K562 (cell line): ENCODE data around the gene AFG1L. TPM values are rescaled to one million over a fixed set of nuclear protein-coding genes. Genes with fewer than 3 reads are reported as not detected.
A peak's percentile ranks its signal among the peaks of the same experiment; 100 is the strongest.

ENCODE experiments used
- ADNP ChIP-seq: fragments of 200-800 bp; sonication (Bioruptor generic); IDR thresholded peaks from 2 replicates; pipeline ENCODE4 v1.6.1; 2016; ENCODE audit warnings: missing genetic modification characterization, missing compliant biosample characterization
- HDGF ChIP-seq: fragments of 450-650 bp; IDR thresholded peaks from 2 replicates; pipeline ENCODE4 v1.6.1; 2016
- NRF1 ChIP-seq, 2 experiments: fragments of 450-650 bp; IDR thresholded peaks in 1 of 2; conservative IDR thresholded peaks in 1 of 2; 2 replicates each; pipeline ENCODE4 v1.6.1; 2014; ENCODE audit warnings: mild to moderate bottlenecking in 2 of 2
- RAD21 ChIP-seq, 2 experiments: fragments of 250-450 bp in 1 of 2; fragments of 450-650 bp in 1 of 2; sonication (Bioruptor Pico) in 1 of 2; formaldehyde crosslinking in 1 of 2; IDR thresholded peaks in 1 of 2; conservative IDR thresholded peaks in 1 of 2; 2 replicates each; pipeline versions ENCODE4 v1.4.0 to v1.8.0; 2020 to 2022; ENCODE audit warnings: mild to moderate bottlenecking in 2 of 2, moderate library complexity in 1 of 2
- TCF3 ChIP-seq: sonication (generic); formaldehyde crosslinking; IDR thresholded peaks from 2 replicates; pipeline ENCODE4 v1.4.0; 2020; ENCODE audit warnings: mild to moderate bottlenecking, missing genetic modification reagents
- TRIM24 ChIP-seq, 2 experiments: fragments of 450-650 bp; IDR thresholded peaks; 2 replicates each; pipeline ENCODE4 v1.6.1; 2016
- ZFPM2 ChIP-seq: fragments of 250-450 bp; sonication (Bioruptor Pico); IDR thresholded peaks from 2 replicates; pipeline ENCODE4 v1.5.1; 2022; ENCODE audit warnings: mild to moderate bottlenecking
- ZNF384 ChIP-seq: IDR thresholded peaks from 2 replicates; pipeline ENCODE4 v1.6.1; 2012; ENCODE audit warnings: low read depth, low read length, improper control_type of control experiment
- ZNF444 ChIP-seq: fragments of 250-450 bp; sonication (Bioruptor Pico); IDR thresholded peaks from 2 replicates; pipeline ENCODE4 v1.4.0; 2020; ENCODE audit warnings: mild to moderate bottlenecking, moderate library complexity
- polyA plus RNA-seq, 8 experiments: library from polyadenylated mRNA; depleted of rRNA in 4 of 8; stranded (reverse) in 5 of 8; unstranded in 3 of 8; fragments of >200 nt; fragmentation: Nextera tagmentation in 2 of 8; fragmentation: Illumina TruSeq in 1 of 8; extraction: Ambion mirVana in 2 of 8; extraction: Trizol in 1 of 8; gene quantifications; 2 replicates each; pipeline versions ENCODE4 v1.2.1 to v1.2.3, GENCODE V29; 2011 to 2014; ENCODE audit warnings: inconsistent platforms in 1 of 8, missing spikeins in 1 of 8
- total RNA-seq, 7 experiments: library from RNA; depleted of rRNA in 6 of 7; stranded (reverse); fragments of >200 nt in 6 of 7; fragmentation: Illumina TruSeq in 2 of 7; extraction: Trizol in 2 of 7; gene quantifications; 2 replicates each; pipeline versions ENCODE4 v1.2.1 to v1.2.3, GENCODE V29; 2011 to 2021; ENCODE audit warnings: low replicate concordance in 1 of 7
- TF ChIP-seq, protein P1 (sequence below), 2 experiments: IDR thresholded peaks in 1 of 2; conservative IDR thresholded peaks in 1 of 2; 2 replicates each; pipeline ENCODE4 v1.6.1; 2016; ENCODE audit warnings: low read depth in 2 of 2, mild to moderate bottlenecking in 1 of 2, missing compliant biosample characterization in 1 of 2, missing genetic modification characterization in 1 of 2, moderate library complexity in 1 of 2
- TF ChIP-seq, protein P2 (sequence below): fragments of 450-650 bp; IDR thresholded peaks from 2 replicates; pipeline ENCODE4 v1.6.1; 2016; ENCODE audit warnings: antibody characterized with exemption
- TF ChIP-seq, protein P3 (sequence below): sonication (generic); formaldehyde crosslinking; IDR thresholded peaks from 2 replicates; pipeline ENCODE4 v1.8.1; 2023; ENCODE audit warnings: mild to moderate bottlenecking, missing genetic modification reagents
- TF ChIP-seq, protein P4 (sequence below): fragments of 450-650 bp; formaldehyde crosslinking; IDR thresholded peaks from 2 replicates; pipeline ENCODE4 v1.4.0; 2020; ENCODE audit warnings: mild to moderate bottlenecking
- TF ChIP-seq, protein P5 (sequence below): IDR thresholded peaks from 2 replicates; pipeline ENCODE4 v1.6.1; 2014; ENCODE audit warnings: antibody characterized with exemption
- TF ChIP-seq, protein P6 (sequence below): sonication (generic); formaldehyde crosslinking; IDR thresholded peaks from 2 replicates; pipeline ENCODE4 v1.8.0; 2022; ENCODE audit warnings: mild to moderate bottlenecking, missing genetic modification reagents

The AFG1L gene
- total and polyA plus RNA-seq, 9 of the 15 experiments (the other 6 are each of a cell fraction or from before 2014, with no cell fraction given) = 2.2 to 15.5 (median 5.8) TPM

DNA sequence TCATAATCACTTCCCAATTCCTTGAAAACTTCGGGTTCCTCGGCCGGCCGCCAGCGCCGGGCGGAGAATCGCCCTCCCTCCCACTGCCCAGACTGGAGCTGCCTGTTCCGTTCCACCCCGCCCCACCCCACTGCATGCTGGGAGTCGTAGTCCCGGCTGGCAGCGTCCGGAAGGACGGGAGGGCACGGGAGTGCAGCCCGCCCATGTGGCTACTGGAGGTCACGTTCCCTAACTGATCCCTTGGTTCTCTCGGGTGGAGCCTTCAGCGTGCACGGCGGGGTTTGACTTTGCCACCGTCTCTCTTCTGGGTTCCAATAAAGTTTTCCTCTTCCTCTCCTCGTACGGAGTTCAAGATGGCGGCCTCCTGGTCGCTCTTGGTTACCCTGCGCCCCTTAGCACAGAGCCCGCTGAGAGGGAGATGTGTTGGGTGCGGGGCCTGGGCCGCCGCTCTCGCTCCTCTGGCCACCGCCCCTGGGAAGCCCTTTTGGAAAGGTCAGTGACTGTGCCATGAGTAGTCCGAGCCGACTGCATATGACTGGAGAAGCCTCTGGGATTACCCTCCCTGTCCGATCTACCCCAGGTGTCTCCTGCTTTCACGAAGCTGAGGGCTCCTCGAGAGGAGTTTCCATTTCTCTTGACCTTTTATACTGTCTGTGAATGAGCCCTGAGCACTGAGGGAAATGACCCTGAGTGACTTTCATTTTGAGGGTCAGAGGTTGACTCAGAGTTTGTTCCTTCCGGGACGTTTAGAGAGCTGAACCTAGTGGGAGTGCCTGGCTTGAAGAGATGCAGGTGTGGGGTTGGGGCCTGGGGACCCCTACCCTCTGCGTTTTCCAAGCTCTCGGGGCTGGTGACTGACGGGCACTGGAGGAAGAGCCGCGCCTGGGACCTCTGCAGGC lies at the start of gene AFG1L (continued):
- TF ChIP-seq, protein P1, sequence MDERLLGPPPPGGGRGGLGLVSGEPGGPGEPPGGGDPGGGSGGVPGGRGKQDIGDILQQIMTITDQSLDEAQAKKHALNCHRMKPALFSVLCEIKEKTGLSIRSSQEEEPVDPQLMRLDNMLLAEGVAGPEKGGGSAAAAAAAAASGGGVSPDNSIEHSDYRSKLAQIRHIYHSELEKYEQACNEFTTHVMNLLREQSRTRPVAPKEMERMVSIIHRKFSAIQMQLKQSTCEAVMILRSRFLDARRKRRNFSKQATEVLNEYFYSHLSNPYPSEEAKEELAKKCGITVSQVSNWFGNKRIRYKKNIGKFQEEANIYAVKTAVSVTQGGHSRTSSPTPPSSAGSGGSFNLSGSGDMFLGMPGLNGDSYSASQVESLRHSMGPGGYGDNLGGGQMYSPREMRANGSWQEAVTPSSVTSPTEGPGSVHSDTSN (CRISPR knock-in tag; IDR thresholded peaks at IDR 0.05; ENCODE audit: low read depth) = no peak
- TF ChIP-seq, protein P1 (tag; conservative IDR thresholded peaks at IDR 0.05; ENCODE audit: low read depth) = no peak
- TF ChIP-seq NRF1 (conservative IDR thresholded peaks at IDR 0.05 in 1 of 2, IDR thresholded peaks at IDR 0.05 in 1 of 2) (peak; percentile 52 to 63), RAD21 (CRISPR knock-in tag; conservative IDR thresholded peaks at IDR 0.05 in 1 of 2, IDR thresholded peaks at IDR 0.05 in 1 of 2) (no peak), HDGF (no peak), TCF3 (CRISPR knock-in tag) (no peak; the same call in 1 of the 2 replicates), ADNP (no peak), ZNF444 (CRISPR knock-in tag) (no peak), ZFPM2 (CRISPR knock-in tag) (no peak), ZNF384 (no peak), TRIM24 (IDR thresholded peaks at IDR 0.05) (no peak)
- TF ChIP-seq, protein P2, sequence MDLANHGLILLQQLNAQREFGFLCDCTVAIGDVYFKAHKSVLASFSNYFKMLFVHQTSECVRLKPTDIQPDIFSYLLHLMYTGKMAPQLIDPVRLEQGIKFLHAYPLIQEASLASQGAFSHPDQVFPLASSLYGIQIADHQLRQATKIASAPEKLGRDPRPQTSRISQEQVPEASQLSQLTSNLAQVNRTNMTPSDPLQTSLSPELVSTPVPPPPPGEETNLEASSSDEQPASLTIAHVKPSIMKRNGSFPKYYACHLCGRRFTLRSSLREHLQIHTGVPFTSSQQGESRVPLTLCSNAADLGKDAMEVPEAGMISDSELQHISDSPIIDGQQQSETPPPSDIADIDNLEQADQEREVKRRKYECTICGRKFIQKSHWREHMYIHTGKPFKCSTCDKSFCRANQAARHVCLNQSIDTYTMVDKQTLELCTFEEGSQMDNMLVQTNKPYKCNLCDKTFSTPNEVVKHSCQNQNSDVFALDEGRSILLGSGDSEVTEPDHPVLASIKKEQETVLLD = no peak
- TF ChIP-seq, protein P3, sequence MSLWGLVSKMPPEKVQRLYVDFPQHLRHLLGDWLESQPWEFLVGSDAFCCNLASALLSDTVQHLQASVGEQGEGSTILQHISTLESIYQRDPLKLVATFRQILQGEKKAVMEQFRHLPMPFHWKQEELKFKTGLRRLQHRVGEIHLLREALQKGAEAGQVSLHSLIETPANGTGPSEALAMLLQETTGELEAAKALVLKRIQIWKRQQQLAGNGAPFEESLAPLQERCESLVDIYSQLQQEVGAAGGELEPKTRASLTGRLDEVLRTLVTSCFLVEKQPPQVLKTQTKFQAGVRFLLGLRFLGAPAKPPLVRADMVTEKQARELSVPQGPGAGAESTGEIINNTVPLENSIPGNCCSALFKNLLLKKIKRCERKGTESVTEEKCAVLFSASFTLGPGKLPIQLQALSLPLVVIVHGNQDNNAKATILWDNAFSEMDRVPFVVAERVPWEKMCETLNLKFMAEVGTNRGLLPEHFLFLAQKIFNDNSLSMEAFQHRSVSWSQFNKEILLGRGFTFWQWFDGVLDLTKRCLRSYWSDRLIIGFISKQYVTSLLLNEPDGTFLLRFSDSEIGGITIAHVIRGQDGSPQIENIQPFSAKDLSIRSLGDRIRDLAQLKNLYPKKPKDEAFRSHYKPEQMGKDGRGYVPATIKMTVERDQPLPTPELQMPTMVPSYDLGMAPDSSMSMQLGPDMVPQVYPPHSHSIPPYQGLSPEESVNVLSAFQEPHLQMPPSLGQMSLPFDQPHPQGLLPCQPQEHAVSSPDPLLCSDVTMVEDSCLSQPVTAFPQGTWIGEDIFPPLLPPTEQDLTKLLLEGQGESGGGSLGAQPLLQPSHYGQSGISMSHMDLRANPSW (CRISPR knock-in tag) = no peak; the same call in 1 of the 2 replicates
- TF ChIP-seq, protein P4, sequence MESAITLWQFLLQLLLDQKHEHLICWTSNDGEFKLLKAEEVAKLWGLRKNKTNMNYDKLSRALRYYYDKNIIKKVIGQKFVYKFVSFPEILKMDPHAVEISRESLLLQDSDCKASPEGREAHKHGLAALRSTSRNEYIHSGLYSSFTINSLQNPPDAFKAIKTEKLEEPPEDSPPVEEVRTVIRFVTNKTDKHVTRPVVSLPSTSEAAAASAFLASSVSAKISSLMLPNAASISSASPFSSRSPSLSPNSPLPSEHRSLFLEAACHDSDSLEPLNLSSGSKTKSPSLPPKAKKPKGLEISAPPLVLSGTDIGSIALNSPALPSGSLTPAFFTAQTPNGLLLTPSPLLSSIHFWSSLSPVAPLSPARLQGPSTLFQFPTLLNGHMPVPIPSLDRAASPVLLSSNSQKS (CRISPR knock-in tag) = no peak
- TF ChIP-seq, protein P5, sequence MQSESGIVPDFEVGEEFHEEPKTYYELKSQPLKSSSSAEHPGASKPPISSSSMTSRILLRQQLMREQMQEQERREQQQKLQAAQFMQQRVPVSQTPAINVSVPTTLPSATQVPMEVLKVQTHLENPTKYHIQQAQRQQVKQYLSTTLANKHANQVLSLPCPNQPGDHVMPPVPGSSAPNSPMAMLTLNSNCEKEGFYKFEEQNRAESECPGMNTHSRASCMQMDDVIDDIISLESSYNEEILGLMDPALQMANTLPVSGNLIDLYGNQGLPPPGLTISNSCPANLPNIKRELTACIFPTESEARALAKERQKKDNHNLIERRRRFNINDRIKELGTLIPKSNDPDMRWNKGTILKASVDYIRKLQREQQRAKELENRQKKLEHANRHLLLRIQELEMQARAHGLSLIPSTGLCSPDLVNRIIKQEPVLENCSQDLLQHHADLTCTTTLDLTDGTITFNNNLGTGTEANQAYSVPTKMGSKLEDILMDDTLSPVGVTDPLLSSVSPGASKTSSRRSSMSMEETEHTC = peak; percentile 42
- TF ChIP-seq, protein P6, sequence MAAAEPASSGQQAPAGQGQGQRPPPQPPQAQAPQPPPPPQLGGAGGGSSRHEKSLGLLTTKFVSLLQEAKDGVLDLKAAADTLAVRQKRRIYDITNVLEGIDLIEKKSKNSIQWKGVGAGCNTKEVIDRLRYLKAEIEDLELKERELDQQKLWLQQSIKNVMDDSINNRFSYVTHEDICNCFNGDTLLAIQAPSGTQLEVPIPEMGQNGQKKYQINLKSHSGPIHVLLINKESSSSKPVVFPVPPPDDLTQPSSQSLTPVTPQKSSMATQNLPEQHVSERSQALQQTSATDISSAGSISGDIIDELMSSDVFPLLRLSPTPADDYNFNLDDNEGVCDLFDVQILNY (CRISPR knock-in tag) = no peak; the same call in 1 of the 2 replicates
